HG02943 (cell line): Measurements from ENCODE around the gene TRMT1L.

Source experiments
- ATAC-seq: cut with Tn5 transposase; IDR thresholded peaks from one replicate; pipeline ENCODE4 v1.9.1; 2021; ENCODE audit warnings: mild to moderate bottlenecking, low read depth, moderate library complexity; ENCODE audit not compliant: unreplicated experiment

The TRMT1L gene

DNA sequence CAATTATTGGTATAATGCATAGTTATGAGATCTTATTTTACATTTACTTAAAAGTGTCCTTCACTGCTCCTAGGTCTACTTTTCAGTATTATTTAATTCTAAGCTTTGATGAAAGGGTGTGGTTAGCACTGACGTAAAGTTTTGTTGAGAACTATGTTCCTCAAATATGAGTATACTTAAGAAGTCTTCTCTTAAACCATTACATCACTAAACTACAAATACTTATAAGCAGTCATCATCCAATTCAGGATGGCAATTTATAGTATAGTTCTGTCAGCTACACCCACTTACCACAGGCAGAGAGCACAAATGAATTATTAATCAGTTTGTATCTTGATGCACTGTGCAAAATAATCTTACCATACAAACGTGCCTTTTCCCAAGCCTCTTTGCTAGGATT is 27.0 kb downstream of the TRMT1L start:
- ATAC-seq, result no peak

DNA sequence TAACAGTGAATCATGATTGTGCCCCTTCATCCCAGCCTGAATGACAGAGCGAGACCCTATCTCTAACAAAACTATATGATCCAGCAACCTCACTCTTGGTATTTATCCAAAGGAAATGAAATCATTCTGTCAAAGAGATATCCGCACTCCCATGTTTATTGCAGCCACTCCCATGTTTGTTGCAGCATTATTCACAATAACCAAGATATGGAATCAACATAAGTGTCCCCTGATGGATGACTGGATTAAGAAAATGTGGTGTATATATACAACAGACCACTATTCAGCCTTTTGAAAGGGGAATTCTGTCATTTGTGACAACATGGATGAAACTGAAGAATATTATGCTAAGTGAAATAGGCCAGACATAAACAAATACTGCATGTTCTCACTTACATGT is 44.4 kb downstream of the TRMT1L start:
- ATAC-seq, result no peak

DNA sequence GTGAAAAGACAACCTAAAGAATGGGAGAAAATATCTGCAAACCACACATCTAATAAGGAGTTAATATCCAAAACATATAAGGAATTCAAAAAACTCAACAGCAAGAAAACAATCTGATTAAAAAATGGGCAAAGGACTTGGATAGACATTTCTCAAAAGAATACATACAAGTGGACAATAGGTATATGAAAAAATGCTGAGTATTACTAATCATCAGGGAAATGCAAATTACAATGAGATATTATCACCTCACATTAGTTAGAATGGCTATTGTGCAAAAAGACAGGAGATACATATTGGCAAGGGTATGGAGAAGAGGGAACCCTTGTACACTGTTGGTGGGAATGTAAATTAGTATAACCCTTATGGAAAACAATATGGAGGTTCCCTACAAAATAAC is 44.9 kb downstream of the TRMT1L start:
- no peak for ATAC-seq

DNA sequence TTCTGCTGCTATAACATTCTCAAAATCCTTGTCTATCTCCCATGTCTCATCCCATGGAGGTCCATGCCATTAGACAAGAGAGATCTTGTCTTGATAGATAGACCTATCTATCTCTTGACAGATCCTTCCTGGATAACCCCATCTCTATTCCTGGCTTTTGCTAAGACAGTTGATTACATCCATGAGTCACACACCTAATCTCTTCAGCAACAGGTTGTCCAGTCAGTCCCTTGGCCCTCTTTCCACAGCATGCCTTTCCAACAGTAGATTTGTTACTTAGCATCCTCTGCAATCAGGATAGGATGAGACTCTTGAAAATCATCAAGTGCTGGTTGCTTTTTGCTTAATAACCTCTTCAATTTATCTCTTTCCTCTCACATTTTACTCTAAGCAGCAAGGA is 46.6 kb downstream of the TRMT1L start:
- no peak for ATAC-seq

DNA sequence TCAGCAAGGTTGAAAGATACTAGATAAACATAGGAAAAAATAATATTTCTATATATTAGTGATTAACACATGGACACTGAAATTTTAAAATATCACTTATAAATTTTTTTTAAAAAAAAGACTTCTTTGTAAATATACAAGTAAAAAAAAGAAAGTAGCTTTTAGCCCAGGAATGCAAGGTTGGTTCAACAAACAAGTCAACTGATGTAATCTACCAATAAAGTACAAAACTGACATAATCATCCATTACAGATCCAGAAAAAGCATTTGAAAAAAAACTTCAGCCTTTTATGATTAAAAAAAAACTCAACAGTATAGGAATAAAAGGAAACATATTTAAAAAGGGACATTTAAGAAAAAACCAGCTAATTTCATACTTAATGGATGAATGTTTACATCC is 48.4 kb downstream of the TRMT1L start:
- no peak for ATAC-seq

DNA sequence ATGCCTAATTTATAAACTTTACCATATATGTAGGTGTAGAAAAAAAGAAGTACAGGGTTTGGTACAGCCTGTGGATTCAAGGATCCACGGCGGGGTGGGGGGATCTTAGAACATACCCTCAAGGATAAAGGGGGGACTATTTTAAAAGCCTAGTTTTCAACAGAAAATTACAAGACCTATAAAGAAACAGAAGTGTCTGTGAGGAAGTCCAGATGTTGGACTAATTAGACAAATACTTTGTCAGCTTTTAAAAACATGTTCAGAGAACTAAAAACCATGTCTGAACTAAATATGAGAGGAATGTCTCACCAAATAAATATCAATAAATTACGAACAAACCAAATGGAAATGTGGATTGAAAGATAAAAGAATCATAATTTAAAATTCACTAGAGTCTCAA is 51.6 kb downstream of the TRMT1L start:
- no peak for ATAC-seq

DNA sequence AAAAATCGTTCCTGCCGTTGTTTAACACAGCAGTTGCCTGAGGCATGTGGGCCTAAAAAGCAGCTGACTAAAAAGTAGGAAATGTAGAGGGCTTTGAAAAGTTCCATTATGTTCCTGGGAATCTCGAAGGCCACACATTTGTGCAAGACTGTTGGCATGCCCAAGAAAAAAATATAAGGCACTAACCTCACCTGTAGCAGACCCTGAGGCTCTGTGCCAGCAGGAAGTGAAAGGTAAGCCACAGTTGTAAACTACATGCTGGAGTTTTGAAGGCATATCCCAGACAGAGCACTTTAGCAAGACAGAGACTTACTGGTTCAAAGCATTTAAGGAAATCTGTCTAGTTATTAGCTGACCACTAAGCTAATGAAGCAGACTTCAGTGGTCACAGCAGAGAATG is 52.7 kb downstream of the TRMT1L start:
- ATAC-seq, result no peak

DNA sequence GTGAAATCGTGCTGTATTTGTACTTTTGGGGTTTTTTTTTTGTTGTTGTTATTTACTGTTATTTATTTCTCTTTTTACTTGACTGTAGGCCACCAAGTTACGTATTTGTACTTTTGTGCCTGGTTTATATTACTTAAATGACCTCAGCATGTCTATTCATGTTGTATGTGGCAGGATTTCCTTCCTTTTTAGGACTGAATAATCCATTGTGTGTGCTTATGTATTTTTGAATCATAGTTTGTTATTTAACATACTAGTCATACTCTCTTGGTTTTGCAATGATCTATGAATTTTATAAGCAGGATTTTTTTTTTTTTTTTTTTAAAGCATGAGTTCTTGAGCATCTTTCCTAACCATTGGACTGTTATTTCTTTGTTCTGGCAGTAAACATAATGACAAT is 60.2 kb downstream of the TRMT1L start:
- no peak for ATAC-seq

DNA sequence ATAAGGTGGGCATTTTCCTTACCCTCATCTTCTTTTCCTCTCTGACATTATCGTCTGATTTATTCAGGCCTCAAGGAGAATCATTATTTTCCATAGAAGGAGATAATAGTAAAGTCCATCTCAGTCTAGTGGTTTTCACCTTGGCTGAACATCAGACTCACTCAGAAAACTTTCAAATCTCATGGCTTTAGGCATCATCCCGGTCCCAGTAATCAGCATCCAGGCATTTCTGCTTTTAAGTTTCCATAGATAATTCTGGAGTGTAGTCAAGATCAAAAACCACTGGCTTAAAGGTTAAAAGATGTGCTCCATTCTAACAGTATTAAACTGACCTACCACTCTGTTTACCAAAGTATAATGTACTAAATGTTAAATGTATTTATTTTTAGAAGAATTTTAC is 62.0 kb downstream of the TRMT1L start:
- no peak for ATAC-seq

DNA sequence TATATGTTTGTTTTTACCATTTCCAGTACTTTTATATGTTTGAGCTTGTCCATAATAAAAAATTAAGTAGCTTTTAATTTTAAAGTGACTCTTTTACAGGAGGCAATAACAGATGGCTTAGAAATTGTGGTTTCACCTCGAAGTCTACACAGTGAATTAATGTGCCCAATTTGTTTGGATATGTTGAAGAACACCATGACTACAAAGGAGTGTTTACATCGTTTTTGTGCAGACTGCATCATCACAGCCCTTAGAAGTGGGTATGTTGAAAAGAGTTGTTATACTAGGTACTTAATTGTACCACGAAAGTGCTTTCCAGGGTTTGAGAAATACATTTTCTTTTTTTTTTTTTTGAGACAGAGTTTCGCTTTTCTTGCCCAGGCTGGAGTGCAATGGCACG is 65.3 kb downstream of the TRMT1L start:
- no peak for ATAC-seq

DNA sequence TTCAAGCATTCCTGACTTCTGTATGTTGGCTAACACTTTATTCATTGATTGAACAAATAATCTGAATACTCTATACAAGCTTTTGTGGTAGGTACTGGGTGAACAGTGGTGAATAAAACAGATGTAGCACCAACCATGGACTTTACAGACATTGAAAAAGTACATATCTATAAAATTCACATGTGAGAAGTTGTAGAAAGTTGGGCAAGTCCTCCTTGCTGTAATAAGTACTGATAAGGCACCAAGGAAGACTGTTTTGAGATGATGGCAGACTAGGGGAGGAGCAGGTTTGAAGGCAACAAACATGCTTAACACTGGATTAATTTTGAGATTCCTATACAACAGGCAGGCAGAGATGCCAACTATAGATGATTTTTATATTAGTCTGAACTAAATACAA is 69.0 kb downstream of the TRMT1L start:
- ATAC-seq, result no peak

DNA sequence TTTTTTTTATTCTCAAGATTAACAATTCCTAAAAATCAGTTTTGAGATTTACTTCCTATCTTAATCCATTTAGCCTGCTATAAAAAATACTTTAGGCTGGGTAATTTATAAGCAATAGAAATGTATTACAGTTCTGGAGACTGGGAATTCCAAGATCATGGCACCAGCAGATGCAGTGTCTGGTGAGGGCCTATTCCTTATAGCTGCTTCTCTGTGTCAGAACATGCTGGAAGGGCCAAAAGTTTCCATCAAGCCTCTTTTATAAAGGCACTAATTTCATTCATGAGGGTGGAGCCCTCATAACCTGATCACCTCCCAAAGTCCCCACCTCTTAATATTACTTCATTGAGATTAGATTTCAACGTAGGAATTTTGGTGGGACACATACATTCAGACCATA is 69.7 kb downstream of the TRMT1L start:
- ATAC-seq, result no peak

DNA sequence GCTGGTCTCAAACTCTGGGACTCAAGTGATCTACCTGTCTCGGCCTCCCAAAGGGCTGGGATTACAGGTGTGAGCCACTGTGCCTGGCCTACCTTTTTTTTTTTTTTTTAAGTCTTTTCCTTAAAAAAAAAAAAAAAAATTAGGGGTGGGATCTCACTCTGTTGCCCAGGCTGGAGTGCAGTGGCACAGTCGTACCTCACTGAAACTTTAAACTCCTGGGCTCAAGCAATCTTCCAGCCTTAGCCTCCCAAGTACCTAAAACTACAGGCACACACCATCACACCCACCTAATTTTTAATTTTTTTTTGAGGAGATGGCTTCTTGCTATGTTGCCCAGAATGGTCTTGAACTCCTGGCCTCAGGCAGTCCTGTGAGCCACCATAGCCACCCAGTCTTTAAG is 72.9 kb downstream of the TRMT1L start:
- no peak for ATAC-seq

DNA sequence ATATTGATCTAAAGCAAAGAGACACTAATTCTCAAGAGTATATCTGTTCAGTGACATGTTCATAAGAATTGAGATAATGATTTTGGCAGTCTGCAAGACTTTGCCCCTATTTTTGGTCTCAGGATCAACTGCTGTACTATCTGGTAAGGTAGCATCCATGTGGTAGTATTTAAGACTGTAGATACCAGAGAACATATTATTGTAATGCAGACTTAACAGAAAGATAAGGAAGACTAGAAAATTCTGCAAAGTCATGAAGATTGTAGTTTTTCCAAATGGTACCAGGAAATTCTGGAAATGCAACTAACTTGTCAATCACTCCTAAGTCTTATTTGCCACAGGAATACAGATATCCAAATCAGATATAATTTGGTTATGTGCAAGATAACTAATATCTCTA is 76.3 kb downstream of the TRMT1L start:
- ATAC-seq, result no peak

DNA sequence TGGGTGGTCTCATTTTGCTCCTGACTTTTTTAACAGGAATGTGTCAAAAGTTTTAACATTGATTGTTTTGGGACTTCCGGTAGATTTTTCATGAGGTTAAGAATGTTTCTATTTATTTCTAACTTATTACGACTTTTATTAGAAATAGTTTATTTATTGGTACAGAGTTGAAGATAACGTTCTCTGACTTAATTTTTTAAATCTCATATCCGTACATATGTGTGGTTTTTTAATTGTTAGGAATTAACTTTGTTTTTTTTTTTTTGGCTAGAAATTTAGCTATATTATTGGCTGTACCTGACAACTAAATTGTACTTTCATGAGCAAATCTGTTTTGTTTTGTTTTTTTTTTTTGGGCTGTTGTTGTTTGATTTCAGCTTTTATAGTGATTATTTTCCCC is 79.4 kb downstream of the TRMT1L start:
- ATAC-seq, result no peak

DNA sequence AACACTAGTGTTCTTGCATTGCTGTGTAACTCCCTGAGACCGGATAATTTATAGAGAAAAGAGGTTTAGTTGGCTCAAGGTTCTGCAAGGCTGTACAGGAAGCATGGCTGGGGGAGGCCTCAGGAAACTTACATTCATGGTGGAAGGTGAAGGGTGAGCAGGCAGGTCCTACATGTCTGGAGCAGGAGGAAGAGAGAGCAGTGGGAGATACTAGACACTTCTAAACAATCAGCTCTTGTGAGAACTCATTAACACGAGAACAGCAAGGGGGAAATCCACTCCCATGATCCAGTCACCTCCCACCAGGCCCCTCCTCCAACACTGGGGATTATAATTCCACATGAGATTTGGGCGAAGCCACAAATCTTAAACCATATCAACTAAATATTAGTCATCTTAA is 81.3 kb downstream of the TRMT1L start:
- no peak for ATAC-seq

DNA sequence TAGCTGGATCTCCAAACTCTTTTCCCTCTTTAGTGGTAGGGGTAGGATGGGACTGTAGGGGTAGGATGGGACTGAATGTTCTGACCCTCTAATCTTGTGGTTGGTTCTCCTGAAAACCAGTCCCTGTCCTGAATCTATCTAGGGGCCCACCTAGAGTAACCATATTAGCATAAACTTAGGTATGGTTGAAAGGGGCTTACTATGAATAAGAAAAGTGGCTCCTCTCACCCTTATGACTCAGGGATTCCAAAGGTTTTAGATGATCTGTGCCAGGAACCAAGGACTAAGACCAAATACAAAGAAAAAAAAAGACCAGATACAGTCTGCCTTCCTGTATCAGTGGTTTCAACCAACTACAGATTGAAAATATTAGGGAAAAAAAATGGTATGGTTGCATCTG is 82.4 kb downstream of the TRMT1L start:
- no peak for ATAC-seq

DNA sequence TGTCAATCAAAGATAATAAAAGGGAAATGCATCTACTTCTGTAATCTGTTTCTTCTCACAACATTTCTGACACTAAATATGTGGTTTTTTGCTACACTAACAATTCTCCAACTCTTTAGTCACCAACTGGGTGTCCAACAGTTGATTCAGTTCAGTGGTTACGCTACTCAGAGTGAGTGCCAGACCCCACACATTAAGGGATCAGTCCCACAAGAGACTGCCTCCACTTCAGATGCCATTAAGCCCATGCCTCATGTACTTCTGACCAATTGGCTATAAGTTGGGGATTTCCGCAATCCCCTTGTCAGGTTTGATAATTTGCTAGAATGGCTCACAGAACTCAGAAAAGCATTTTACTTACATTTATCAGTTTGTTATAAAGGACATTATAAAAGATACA is 83.0 kb downstream of the TRMT1L start:
- ATAC-seq, result no peak

DNA sequence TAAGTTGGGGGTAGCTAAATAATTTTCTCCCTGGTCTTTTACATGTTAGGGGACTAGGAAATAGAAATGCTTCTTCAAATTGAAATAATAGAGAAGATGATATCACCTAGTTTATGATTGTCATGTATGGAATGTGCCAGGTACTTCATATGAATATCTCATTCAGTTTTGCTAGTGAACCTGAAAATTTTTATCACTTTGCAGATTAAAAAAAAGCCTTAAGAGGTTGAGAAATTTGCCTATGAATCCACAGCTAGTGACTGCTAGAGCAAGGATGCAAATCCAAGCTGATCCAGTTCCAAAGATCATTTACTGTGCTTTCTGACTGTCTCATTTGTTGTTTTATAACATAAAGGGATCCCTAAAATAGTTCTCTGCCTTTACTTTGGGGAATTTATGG is 86.7 kb downstream of the TRMT1L start:
- no peak for ATAC-seq

DNA sequence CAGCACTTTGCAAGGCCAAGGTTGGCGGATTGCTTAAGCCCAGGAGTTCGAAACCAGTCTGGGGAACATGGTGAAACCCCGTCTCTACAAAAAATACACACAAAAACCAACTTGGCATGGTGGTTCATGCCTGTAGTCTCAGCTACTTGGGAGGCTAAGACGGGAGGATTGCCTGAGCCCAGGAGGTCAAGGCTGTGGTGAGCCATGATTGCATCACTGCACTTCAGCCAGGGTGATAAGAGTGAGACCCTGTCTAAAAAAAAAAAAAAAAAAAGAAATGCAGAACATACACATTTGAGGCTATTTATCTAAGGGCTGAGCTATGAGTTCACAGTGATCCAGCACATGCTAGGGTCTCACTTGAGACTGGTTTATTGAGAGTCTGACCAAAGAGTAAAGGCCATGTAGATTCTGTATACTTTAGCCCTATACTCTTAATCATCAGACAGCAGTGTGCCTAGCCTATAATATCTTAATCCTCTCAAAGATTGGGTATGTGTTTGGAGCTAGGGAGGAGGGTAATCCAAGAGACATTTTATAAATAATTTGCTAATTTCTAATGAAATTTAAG is 87.5 kb downstream of the TRMT1L start:
- no peak for ATAC-seq

DNA sequence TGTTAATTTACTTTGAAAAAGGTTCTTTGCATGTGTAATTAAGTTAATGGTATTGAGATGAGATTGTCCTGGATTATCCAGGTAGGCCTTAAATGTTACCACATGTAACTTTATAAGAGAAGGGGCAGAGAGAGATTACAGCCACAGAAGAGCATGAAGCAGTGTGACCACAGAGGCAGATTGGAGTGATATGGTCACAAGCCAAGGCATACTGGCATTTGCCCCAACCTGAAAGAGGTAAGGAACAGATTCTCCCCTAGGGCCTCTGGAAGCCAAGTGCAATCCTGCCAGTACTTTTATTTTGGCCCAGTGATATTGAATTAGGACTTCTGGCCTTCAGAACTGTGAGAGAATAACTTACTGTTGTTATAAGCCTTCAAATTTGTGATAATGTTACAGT is 88.4 kb downstream of the TRMT1L start:
- no peak for ATAC-seq
